Measurements from ENCODE around the gene FBXO48.

FBXO48 gene

GRCh38 chr2:68483011-68483410 is 15.9 kb upstream of the FBXO48 start:
- TF ChIP-seq CTCF (conservative IDR thresholded peaks at IDR 0.05), result no peak
- H3K27ac ChIP-seq, result no peak overlapping the region

GRCh38 chr2:68482296-68482820 is 15.3 kb upstream of the FBXO48 start:
- TF ChIP-seq CTCF (conservative IDR thresholded peaks at IDR 0.05), result no peak
- no peak overlapping the region for H3K27ac ChIP-seq

GRCh38 chr2:68478688-68479087 is 11.6 kb upstream of the FBXO48 start:
- no peak for TF ChIP-seq CTCF (conservative IDR thresholded peaks at IDR 0.05)
- no peak overlapping the region for H3K27ac ChIP-seq

GRCh38 chr2:68476454-68476853 is 9.4 kb upstream of the FBXO48 start:
- no peak for TF ChIP-seq CTCF (conservative IDR thresholded peaks at IDR 0.05)
- H3K27ac ChIP-seq, result no peak overlapping the region

- no peak for TF ChIP-seq CTCF (conservative IDR thresholded peaks at IDR 0.05)
- no peak overlapping the region for H3K27ac ChIP-seq
Measured at GRCh38 chr2:68475576-68475975, 8.5 kb upstream of the FBXO48 start.

- no peak for TF ChIP-seq CTCF (conservative IDR thresholded peaks at IDR 0.05)
- H3K27ac ChIP-seq, result no peak overlapping the region
Measured at GRCh38 chr2:68475110-68475509, 8.0 kb upstream of the FBXO48 start.

GRCh38 chr2:68472796-68473414 is 5.8 kb upstream of the FBXO48 start:
- H3K27ac ChIP-seq, result no peak overlapping the region
- no peak for TF ChIP-seq CTCF (conservative IDR thresholded peaks at IDR 0.05)

All from VCaP (cell line).